ENCODE data around the gene KLHL29. TPM values are rescaled to one million over a fixed set of nuclear protein-coding genes. Genes with fewer than 3 reads are reported as not detected.

KLHL29 gene
- total RNA-seq: 16.3 TPM

DNA sequence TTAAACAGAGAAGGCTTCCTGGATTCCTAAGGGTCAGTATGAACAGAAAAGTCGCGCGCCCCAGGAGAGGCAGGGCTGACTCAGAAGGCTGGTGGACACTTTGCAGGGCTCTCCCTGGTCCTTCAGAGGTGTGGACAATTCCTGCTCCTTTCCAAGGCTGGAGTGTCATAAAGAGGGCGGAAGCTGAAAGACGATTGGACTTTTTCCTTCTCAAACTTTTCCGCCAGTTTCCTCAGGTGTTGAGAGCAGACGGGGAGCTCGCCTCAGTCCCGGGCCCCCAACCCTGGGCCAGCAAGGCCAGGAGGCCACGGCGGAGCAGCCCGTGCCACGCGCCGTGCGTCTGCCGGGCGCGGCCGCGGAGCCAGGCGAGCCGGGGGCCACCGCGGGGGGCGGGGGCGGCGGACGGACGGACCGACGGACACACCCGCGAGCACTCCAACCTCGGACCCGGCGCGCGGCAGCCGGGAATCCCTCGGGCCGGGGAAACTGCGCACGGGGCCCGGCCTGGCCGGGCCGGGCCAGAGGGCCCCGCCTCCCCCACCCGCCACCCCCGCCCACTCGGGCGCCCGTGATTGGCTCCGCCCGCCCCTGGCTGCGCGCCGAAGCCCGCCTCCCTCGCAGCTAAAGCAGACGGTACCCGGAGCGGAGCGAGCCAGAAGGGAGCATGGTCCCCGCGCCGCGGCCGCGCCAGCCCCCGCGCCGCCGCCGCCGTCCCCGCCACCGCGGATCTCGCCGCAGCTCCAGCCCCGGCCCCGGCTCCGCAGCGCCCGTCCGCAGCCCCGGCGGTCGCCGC lies at the start of gene KLHL29:
Gene KLHL29 (plus strand): TSS at position 629 of the 793 bp plus-strand sequence. CDS start 177,018 bp downstream, outside the sequence.
- intact Hi-C loops (cut with DNase I): loop anchor here (1.0 to 10.0 kb wide), 6 partner anchors 27 to 540 kb away; partner anchors contain the start of gene ATAD2B
- TF ChIP-seq, protein P1, sequence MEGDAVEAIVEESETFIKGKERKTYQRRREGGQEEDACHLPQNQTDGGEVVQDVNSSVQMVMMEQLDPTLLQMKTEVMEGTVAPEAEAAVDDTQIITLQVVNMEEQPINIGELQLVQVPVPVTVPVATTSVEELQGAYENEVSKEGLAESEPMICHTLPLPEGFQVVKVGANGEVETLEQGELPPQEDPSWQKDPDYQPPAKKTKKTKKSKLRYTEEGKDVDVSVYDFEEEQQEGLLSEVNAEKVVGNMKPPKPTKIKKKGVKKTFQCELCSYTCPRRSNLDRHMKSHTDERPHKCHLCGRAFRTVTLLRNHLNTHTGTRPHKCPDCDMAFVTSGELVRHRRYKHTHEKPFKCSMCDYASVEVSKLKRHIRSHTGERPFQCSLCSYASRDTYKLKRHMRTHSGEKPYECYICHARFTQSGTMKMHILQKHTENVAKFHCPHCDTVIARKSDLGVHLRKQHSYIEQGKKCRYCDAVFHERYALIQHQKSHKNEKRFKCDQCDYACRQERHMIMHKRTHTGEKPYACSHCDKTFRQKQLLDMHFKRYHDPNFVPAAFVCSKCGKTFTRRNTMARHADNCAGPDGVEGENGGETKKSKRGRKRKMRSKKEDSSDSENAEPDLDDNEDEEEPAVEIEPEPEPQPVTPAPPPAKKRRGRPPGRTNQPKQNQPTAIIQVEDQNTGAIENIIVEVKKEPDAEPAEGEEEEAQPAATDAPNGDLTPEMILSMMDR (IDR thresholded peaks at IDR 0.05): no peak
- H3K27ac ChIP-seq: peak within 1 kb of the TSS; percentile 80 to 87
- no peaks in the 10 kb centered on the region for H3K36me3 ChIP-seq
- peaks cover 0 to 2% of the 10 kb centered on the region in 2 donors for H3K4me1 ChIP-seq
- no peaks in the 10 kb centered on the region for H3K27me3 ChIP-seq
- DNase-seq (ENCODE audit: low spot score in 2 of 2): peak in 1 of 2 donors; percentile 88
- peak within 1 kb of the TSS; percentile 79 to 86 for H3K4me3 ChIP-seq
- H3K9me3 ChIP-seq: no peaks in the 10 kb centered on the region

DNA sequence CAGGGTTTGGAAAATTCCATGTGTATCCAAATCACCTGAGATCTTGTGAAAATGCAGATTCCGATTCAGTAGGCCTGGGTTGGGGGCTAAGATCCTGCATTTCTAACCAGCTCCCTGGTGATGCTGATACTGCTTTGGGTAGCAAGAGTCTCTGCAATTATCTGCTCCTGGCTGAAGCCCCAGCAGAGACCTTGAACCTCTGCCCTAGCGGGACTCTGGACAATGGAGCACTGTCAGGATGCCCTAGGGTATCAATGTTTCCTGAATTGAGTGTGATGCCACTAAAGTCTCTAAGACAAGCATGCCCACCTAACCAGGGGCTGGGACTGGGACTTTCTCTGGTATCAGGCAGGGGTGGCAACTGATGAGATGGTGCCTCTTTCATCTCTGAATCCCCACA lies 49.4 kb upstream of the KLHL29 start:
- no peaks in the 10 kb centered on the region for H3K4me1 ChIP-seq
- intact Hi-C loops (cut with DNase I): no loop called here
- H3K27me3 ChIP-seq: no peaks in the 10 kb centered on the region
- DNase-seq (ENCODE audit: low spot score in 2 of 2): no peak
- H3K9me3 ChIP-seq: no peaks in the 10 kb centered on the region
- H3K27ac ChIP-seq: no peak overlapping the region
- H3K36me3 ChIP-seq: no peaks in the 10 kb centered on the region
- no peak overlapping the region for H3K4me3 ChIP-seq
- TF ChIP-seq, protein P1 (IDR thresholded peaks at IDR 0.05): no peak

DNA sequence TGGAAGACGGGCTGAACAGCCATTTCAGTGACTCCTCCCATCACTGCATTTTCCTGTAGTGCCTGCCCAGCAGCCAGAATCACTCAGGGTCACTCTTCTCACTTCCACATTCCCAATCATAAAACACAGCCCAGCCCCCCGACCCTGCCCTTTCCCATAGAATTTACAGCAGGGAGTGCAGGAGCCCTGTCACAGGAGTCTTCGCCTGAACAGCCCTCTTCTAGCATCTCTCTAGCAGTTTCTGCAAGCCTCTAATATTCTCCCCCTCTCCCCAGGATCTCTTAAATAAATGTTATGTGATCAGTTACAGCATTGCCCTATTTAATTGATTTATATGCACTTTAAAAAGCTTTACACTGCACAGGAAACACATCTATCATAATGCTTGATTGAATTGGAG lies 42.9 kb upstream of the KLHL29 start:
- TF ChIP-seq, protein P1 (IDR thresholded peaks at IDR 0.05): no peak
- H3K36me3 ChIP-seq: no peaks in the 10 kb centered on the region
- H3K4me1 ChIP-seq: no peaks in the 10 kb centered on the region
- H3K27ac ChIP-seq: no peak overlapping the region
- intact Hi-C loops (cut with DNase I): no loop called here
- no peak overlapping the region for H3K4me3 ChIP-seq
- no peak for DNase-seq (ENCODE audit: low spot score in 2 of 2)
- peaks cover 0 to 5% of the 10 kb centered on the region in 2 donors for H3K9me3 ChIP-seq
- H3K27me3 ChIP-seq: no peaks in the 10 kb centered on the region

DNA sequence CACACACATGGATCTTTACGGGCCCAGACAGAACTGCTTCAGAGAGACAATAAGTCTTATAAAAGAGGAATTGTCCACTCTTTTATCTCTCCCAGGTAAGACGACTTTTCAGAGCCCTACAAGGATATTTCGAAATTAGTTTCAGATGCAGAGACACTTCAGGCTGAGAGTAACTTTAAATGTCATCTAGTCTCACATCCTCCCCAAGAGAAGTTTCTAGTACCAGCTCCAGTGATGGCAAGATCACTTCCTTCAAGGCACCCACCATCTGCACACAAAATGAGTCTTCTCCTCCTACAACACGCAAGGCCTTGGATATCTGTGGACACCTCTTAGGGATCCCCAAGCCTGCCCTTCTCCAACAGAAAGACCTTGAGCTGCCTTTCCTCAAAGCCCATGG lies 39.0 kb upstream of the KLHL29 start:
- Histone ChIP-seq H3K9me3 (peaks cover 0 to under 1% of the 10 kb centered on the region in 2 donors), H3K27me3 (no peaks in the 10 kb centered on the region), H3K36me3 (no peaks in the 10 kb centered on the region), H3K4me1 (no peaks in the 10 kb centered on the region), H3K4me3 (no peak overlapping the region), H3K27ac (no peak overlapping the region)
- intact Hi-C loops (cut with DNase I): no loop called here
- no peak for DNase-seq (ENCODE audit: low spot score in 2 of 2)
- TF ChIP-seq, protein P1 (IDR thresholded peaks at IDR 0.05): no peak

DNA sequence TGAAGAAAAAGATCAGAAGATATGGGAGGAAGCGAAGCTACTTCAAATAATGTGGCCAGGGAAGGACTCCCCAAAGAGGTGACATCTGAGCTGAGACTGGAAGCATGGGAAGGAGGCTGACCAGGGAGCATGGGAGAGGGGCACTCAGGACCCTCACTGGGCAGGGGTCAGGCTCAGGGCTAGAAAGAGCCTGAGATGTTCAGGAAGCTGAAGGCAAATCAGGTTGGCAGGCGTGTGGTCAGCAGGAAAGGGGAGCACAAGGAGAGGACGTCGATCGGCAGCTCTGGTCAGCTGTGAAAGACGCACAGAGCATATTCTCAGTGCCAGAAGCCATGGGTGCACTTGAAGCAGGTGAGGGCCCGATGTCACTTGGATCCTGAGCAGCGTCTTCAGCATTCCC lies 38.2 kb upstream of the KLHL29 start:
- Histone ChIP-seq H3K9me3 (no peaks in the 10 kb centered on the region), H3K36me3 (no peaks in the 10 kb centered on the region), H3K27ac (no peak overlapping the region), H3K27me3 (no peaks in the 10 kb centered on the region), H3K4me3 (no peak overlapping the region), H3K4me1 (peaks cover 2% of the 10 kb centered on the region in 2 donors)
- TF ChIP-seq, protein P1 (IDR thresholded peaks at IDR 0.05): no peak
- intact Hi-C loops (cut with DNase I): no loop called here
- peak in 1 of 2 donors; percentile 31 for DNase-seq (ENCODE audit: low spot score in 2 of 2)
